Activated CD4-positive, alpha-beta T cell treated with anti-CD3 and anti-CD28 coated beads, Interleukin-2, Interleukin-4, amounts not matched to agents 100 ng/mL and 50 ng/mL, durations not matched to agents 16 hours and 8 hours (primary cell): ENCODE measurements around the gene ANKRD11.
A peak's percentile ranks its signal among the peaks of the same experiment; 100 is the strongest.
"Not testable (repeated sequence)": the region's sequence is repeated elsewhere in the genome, so short reads cannot be mapped to it uniquely, and the experiment has no call there.

Experiments
- DNase-seq: peaks from one replicate; pipeline ENCODE4 v3.0.0-alpha.2; 2020; ENCODE audit warnings: low spot score

ANKRD11 gene

GRCh38 chr16:89478576-89479221, 11.7 kb downstream of the ANKRD11 start:
- DNase-seq = no peak

DNA sequence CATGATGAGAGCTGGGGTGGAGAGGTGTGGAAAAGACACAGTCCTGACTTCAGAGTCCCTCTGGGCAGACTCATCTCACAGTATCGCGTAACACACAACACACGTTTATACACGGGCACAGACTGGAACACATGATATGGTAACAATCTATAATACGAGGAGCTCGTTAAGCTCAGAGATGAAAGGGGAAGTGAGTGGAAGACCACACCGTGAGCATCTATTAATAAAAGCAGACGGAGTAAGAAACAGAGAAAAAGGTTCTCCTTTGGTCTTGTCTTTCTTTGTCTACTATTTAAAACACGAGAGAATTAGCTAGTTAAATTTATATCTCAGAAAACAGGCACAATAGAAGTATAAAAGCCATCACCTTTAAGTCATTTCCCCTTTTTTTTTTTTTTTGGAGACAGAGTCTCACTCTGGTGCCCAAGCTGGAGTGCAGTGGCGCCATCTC, 13.5 kb downstream of the ANKRD11 start:
- DNase-seq = no peak

GRCh38 chr16:89476379-89476778, 14.0 kb downstream of the ANKRD11 start:
- DNase-seq = no peak

DNA sequence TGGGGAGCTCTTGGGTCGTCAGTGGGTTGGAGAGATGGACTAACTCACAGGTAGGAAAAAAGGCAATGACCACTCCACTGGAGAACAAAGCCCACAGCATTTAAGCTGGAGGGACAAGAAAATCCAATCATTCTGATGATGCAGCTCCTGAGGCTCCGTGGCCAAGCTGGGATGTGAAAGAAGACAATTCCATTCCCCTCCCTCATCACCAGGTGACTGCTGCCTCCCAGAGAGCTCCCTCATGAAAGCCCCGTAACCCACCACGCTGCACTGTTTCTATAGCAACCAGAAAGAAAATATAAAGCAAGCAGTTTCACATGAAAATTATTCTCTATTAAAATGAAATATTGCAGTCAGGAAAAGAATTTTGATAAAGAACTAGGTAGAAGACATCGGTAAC, 15.2 kb downstream of the ANKRD11 start:
- no peak for DNase-seq

GRCh38 chr16:89473791-89474414, 16.5 kb downstream of the ANKRD11 start:
- peak; percentile 20 for DNase-seq

DNA sequence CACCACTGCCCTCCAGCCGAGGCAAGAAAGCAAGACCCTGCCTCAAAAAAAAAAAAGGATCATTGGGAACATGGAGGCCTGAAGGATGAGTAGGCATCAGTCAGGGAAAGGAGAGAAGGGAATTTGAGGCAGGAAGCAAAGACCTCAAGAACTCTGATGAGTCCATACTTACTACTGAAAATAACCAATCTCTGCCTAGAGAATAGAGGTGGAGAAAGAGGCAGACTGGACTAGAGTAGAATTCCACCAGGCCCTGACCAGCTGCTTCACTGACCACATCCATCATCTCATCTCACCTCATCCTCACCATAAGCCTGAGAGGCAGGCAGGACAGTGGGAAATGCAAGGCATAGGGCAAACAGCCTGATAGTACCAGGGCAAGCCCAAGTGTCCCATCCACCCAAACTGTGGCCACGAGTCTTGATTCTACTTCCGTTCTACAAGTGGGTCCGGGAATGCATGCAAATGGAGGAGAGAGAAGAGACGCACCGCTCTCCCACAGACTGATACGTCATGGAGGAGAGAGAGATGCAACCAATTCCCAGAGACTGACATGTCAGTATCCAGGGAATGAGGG, 17.1 kb downstream of the ANKRD11 start:
- no peak for DNase-seq

- no peak for DNase-seq
Observed at GRCh38 chr16:89472711-89473075, 17.7 kb downstream of the ANKRD11 start.

- DNase-seq = no peak
Observed at GRCh38 chr16:89467382-89467781, 23.0 kb downstream of the ANKRD11 start.

DNA sequence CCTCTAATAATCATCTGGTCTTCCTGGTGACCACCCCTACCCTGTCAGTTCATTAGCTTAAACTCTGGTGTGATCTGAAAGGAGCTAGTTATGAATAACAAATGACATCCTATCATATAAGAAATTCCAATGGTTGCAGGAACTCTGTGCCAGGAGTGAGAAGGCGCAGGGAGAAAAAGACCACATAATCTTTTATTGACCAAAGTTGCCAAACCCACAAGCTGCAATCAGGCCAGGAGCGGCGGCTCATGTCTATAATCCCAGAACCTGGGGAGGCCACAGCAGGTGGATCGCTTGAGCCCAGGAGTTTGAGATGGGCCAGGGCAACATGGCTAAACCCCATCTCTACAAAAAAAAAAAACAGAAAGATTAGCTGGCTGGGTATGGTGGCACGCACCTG, 23.4 kb downstream of the ANKRD11 start:
- no peak for DNase-seq

GRCh38 chr16:89463312-89463711, 27.0 kb downstream of the ANKRD11 start:
- not testable (repeated sequence) for DNase-seq

- not testable (repeated sequence) for DNase-seq
Observed at GRCh38 chr16:89462639-89463038, 27.7 kb downstream of the ANKRD11 start.

GRCh38 chr16:89461890-89462289, 28.5 kb downstream of the ANKRD11 start:
- DNase-seq = not testable (repeated sequence)

DNA sequence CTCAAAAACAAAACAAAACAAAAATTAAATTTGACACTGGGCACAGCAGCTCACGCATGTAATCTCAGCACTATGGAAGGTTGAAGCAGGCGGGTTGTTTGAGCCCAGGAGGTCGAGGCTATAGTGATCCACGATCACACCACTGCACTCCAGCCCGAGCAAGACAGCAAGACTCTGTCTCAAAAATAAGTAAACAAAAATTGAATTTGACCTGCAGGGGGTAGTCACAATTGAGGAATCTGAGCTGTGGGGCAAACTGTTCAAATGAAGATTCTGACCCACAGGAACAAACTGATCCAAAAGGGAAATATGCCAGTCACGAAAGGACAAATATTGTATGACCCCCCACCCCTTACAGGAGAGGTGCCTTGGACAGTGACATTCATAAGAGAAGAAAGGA, 29.8 kb downstream of the ANKRD11 start:
- no peak for DNase-seq

- no peak for DNase-seq
Observed at GRCh38 chr16:89458967-89459366, 31.4 kb downstream of the ANKRD11 start.

DNA sequence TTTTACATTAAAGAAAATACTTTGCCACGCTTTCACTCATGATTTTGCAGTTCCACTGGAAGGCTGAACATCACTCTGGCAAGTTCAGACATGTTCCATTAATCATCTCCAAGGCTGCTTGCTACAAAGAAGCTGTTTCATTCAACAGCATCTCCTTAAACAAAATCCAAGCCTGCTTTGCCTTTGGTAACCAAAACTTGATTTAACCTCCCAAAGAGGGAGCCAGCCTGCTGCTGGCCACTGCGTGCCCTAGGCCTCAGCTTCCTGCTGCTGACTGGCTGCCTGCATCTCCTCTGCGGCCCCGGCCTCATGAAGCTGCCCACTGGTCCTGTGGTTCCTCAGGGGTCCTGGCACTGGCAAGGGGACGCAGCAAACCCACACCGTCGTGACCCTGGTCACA, 31.8 kb downstream of the ANKRD11 start:
- DNase-seq = no peak

DNA sequence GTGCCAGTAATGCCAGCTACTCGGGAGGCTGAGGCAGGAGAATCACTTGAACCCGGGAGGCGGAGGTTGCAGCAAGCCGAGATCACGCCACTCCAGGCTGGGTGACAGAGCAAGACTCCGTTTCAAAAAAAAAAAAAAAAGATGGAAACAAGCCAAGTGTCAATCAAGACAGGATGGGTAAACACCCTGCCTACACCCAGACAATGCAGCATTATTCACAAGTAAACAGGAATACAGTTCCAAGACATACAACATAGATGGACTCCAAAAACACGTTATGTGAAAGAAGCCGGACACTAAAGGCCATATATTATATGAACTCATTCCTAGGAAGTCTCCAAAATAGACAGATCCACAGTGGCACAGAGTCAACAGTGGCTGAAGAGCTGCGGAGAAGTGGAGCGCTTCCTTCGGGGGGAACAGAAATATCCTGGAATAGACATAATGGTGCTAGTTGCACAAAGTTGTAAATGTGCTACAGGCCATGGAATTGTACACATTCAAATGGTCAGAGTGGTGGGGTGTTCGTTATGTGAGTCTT, 33.9 kb downstream of the ANKRD11 start:
- no peak for DNase-seq

DNA sequence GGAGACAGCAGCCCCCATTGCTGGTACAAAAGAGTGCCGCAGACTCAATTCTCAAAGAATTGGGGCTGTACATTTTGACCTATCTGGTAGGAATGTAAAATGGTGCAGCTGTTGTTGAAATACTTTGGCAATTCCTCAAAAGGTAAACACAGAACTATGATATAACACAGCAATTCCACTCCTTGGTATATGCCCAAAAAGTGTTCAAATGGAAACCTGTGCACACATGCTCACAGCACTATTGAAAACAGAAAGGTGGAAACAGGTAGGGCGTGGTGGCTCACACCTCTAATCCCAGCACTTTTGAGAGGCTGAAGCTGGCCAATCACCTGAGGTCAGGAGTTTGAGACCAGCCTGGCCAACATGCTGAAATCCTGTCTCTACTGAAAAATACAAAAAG, 34.7 kb downstream of the ANKRD11 start:
- DNase-seq = no peak

DNA sequence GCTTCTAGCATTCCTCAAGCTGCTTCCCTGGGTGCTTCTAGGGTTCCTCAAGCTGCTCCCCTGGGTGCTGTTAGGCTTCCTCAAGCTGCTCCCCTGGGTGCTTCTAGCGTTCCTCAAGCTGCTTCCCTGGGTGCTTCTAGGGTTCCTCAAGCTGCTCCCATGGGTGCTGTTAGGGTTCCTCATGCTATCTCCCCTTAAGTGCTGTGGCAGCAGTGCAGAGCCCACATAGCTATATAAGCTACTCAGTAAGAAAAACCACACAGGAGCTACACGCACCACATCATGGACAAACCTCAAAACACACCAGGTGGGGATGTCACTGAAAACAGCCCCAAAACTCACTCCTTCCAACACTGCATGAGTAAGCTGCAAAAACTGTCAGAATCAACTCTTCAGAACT, 35.2 kb downstream of the ANKRD11 start:
- DNase-seq = no peak

GRCh38 chr16:89454378-89455125, 35.8 kb downstream of the ANKRD11 start:
- not testable (repeated sequence) for DNase-seq

DNA sequence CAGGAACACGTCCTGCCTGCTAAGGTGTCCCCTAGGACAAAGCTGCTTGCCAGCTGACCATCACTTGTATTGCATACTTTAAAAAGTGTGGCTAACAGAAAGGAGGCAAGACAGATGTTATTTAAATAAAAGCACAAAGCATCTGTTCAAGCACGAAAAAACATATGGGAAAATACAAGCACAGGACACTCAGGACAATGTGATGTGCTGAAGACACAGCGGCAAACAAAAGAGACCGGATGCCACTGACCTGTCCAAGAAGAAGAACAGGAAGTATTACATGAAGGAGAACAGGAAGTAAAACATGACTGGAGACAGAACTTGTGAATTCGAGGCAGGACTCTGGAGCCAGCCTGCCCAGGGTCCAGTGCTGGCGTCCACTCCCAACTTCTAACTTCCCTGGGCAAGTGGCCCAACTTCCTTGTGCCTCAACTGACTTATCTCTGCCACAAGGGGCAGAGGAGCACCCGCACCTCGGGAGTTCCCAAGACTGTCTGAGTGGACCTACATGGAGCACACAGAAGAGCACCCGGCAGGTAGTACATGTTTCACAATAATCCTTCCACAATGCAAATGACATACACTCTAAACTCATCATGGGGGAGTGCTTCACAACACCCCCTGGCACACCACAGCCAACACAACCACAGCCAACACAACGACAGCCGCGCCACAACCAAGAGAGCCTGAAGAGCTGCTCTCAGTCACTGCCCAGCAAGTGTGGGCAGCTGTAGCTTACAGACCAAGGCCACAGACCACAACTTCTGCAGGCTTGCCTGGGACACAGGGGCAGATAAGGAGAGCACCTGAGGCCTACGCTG, 36.6 kb downstream of the ANKRD11 start:
- DNase-seq = no peak

DNA sequence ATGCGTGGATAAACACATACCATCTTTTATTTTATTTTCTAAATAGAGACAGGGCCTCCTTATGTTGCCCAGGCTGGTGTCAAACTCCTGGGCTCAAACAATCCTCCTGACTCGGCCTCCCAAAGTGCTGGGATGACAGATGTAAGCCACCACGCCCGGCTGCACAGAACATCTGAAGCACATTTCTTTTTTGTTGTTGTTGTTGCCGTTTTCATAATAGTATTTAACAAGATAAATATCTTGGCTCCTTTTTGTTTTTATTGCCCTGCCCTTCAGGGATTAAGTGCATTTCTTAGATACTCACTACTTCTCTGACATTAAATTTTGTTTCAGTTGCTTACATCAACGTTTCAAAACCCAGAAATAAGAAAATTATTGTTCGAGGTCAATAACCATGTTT, 37.4 kb downstream of the ANKRD11 start:
- no peak for DNase-seq

DNA sequence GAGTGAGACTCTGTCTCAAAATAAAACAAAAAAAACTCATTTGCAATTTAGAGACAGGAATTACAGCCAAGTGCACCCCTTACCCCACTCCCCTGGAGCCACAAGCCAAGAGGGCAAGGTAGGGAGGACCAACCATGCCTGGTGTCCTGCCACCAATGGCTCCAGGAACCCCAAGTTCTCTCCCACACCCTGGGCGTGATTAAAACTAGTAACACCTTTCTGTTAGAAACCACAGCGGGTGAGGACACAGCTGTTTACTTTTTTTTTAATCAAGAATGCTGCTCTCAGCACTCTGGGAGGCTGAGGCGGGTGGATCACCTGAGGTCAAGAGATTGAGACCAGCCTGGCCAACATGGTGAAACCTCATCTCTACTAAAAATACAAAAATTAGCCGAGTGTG, 38.1 kb downstream of the ANKRD11 start:
- no peak for DNase-seq
